ENCODE data around the gene MAML3.

The MAML3 gene

GRCh38 chr4:139933541-139933940 is 220.4 kb downstream of the MAML3 start:
- TF ChIP-seq CTCF (IDR thresholded peaks at IDR 0.05; ENCODE audit: low read depth, low read length, poor library complexity, severe bottlenecking) (no peak), EZH2phosphoT487 (IDR thresholded peaks at IDR 0.05; ENCODE audit: borderline replicate concordance, low read length) (no peak)
- Histone ChIP-seq H3K27ac (ENCODE audit: low read depth, low read length) (no peak overlapping the region), H3K79me2 (ENCODE audit: control insufficient read depth, low read length) (no peaks in the 10 kb centered on the region), H3F3A (ENCODE audit: control insufficient read depth, insufficient read depth) (no peaks in the 10 kb centered on the region), H4K20me1 (ENCODE audit: control insufficient read depth, insufficient read depth, low read depth, low read length) (0 out of 2 replicates have a peak, but pooled peaks cover 3% of the 10 kb centered on the region), H3K4me2 (ENCODE audit: low read length) (no peak overlapping the region), H3K36me3 (ENCODE audit: control insufficient read depth, low read length) (no peaks in the 10 kb centered on the region), H3K4me1 (ENCODE audit: control insufficient read depth, low read length) (no peaks in the 10 kb centered on the region), H3K9me3 (ENCODE audit: control insufficient read depth, insufficient read depth, low read length) (no peaks in the 10 kb centered on the region), H3K27me3 (ENCODE audit: control insufficient read depth, low read length) (no peaks in the 10 kb centered on the region), H3K4me3 (ENCODE audit: low read length) (no peak overlapping the region), H3K9me2 (replicated peaks; ENCODE audit: control insufficient read depth, low read length) (no peaks in the 10 kb centered on the region)

GRCh38 chr4:139933104-139933503 is 220.9 kb downstream of the MAML3 start:
- Histone ChIP-seq H3F3A (ENCODE audit: control insufficient read depth, insufficient read depth) (no peaks in the 10 kb centered on the region), H3K4me3 (ENCODE audit: low read length) (no peak overlapping the region), H3K4me2 (ENCODE audit: low read length) (no peak overlapping the region), H3K36me3 (ENCODE audit: control insufficient read depth, low read length) (no peaks in the 10 kb centered on the region), H3K27me3 (ENCODE audit: control insufficient read depth, low read length) (no peaks in the 10 kb centered on the region), H4K20me1 (ENCODE audit: control insufficient read depth, insufficient read depth, low read depth, low read length) (0 out of 2 replicates have a peak, but pooled peaks cover 3% of the 10 kb centered on the region), H3K9me2 (replicated peaks; ENCODE audit: control insufficient read depth, low read length) (no peaks in the 10 kb centered on the region), H3K9me3 (ENCODE audit: control insufficient read depth, insufficient read depth, low read length) (no peaks in the 10 kb centered on the region), H3K27ac (ENCODE audit: low read depth, low read length) (no peak overlapping the region), H3K4me1 (ENCODE audit: control insufficient read depth, low read length) (no peaks in the 10 kb centered on the region), H3K79me2 (ENCODE audit: control insufficient read depth, low read length) (no peaks in the 10 kb centered on the region)
- TF ChIP-seq CTCF (IDR thresholded peaks at IDR 0.05; ENCODE audit: low read depth, low read length, poor library complexity, severe bottlenecking): no peak
- no peak for TF ChIP-seq EZH2phosphoT487 (IDR thresholded peaks at IDR 0.05; ENCODE audit: borderline replicate concordance, low read length)

GRCh38 chr4:139924782-139925181 is 229.2 kb downstream of the MAML3 start:
- Histone ChIP-seq H3K27me3 (ENCODE audit: control insufficient read depth, low read length) (no peaks in the 10 kb centered on the region), H3F3A (ENCODE audit: control insufficient read depth, insufficient read depth) (no peaks in the 10 kb centered on the region), H3K79me2 (ENCODE audit: control insufficient read depth, low read length) (no peaks in the 10 kb centered on the region), H3K36me3 (ENCODE audit: control insufficient read depth, low read length) (no peaks in the 10 kb centered on the region), H3K4me3 (ENCODE audit: low read length) (no peak overlapping the region), H3K4me2 (ENCODE audit: low read length) (no peak overlapping the region), H3K27ac (ENCODE audit: low read depth, low read length) (no peak overlapping the region), H3K9me2 (replicated peaks; ENCODE audit: control insufficient read depth, low read length) (no peaks in the 10 kb centered on the region), H3K9me3 (ENCODE audit: control insufficient read depth, insufficient read depth, low read length) (no peaks in the 10 kb centered on the region), H4K20me1 (ENCODE audit: control insufficient read depth, insufficient read depth, low read depth, low read length) (no peaks in the 10 kb centered on the region), H3K4me1 (ENCODE audit: control insufficient read depth, low read length) (no peaks in the 10 kb centered on the region)
- no peak for TF ChIP-seq CTCF (IDR thresholded peaks at IDR 0.05; ENCODE audit: low read depth, low read length, poor library complexity, severe bottlenecking)
- no peak for TF ChIP-seq EZH2phosphoT487 (IDR thresholded peaks at IDR 0.05; ENCODE audit: borderline replicate concordance, low read length)

All from DOHH2 (cell line).